GM23338 (cell line): Measurements from ENCODE around the gene CXorf66. TPM values are rescaled to one million over a fixed set of nuclear protein-coding genes. Genes with fewer than 3 reads are reported as not detected.

Experiments
- ATAC-seq: fragments of 200-7000 bp; cut with Tn5 transposase; 3 replicates; pipeline ENCODE4 v1.9.1; 2020
- DNase-seq: peaks from one replicate; pipeline ENCODE4 v3.0.0-alpha.2; 2015; ENCODE audit warnings: low spot score
- H2AFZ ChIP-seq: fragments of 200-600 bp; sonication (generic); 2 replicates; pipeline ENCODE4 v1.8.0; 2016; ENCODE audit warnings: antibody characterized with exemption, mild to moderate bottlenecking, moderate library complexity
- H3F3A ChIP-seq: fragments of 200-600 bp; sonication (generic); replicated peaks from 2 replicates; pipeline ENCODE4 v1.8.0; 2017; ENCODE audit warnings: antibody characterized with exemption, mixed run types, low read depth
- H3K27ac ChIP-seq: fragments of 200-600 bp; sonication (generic); 2 replicates; pipeline ENCODE4 v1.6.1; 2016; ENCODE audit warnings: low read depth
- H3K27me3 ChIP-seq: fragments of 200-600 bp; sonication (generic); 2 replicates; pipeline ENCODE4 v1.8.0; 2016; ENCODE audit warnings: mild to moderate bottlenecking, mixed run types, moderate library complexity; ENCODE audit not compliant: insufficient read depth
- H3K36me3 ChIP-seq: fragments of 200-600 bp; sonication (generic); 2 replicates; pipeline ENCODE4 v1.8.0; 2016; ENCODE audit warnings: mild to moderate bottlenecking; ENCODE audit not compliant: insufficient read depth
- H3K4me1 ChIP-seq: fragments of 200-600 bp; sonication (generic); 2 replicates; pipeline ENCODE4 v1.8.0; 2016; ENCODE audit warnings: mild to moderate bottlenecking, moderate library complexity; ENCODE audit not compliant: insufficient read depth
- H3K4me2 ChIP-seq: fragments of 200-600 bp; sonication (generic); 2 replicates; pipeline ENCODE4 v1.7.1; 2017; ENCODE audit warnings: mixed run types
- H3K4me3 ChIP-seq: fragments of 200-600 bp; sonication (generic); 2 replicates; pipeline ENCODE4 v1.6.1; 2016; ENCODE audit warnings: mixed run types
- H3K79me2 ChIP-seq: fragments of 200-600 bp; sonication (generic); replicated peaks from 2 replicates; pipeline ENCODE4 v1.8.0; 2017; ENCODE audit warnings: mild to moderate bottlenecking; ENCODE audit not compliant: insufficient read depth
- H3K9me2 ChIP-seq: fragments of 200-600 bp; sonication (generic); 2 replicates; pipeline ENCODE4 v1.8.0; 2017; ENCODE audit not compliant: insufficient read depth
- H4K20me1 ChIP-seq: fragments of 200-600 bp; sonication (generic); replicated peaks from 2 replicates; pipeline ENCODE4 v1.8.0; 2017; ENCODE audit warnings: mild to moderate bottlenecking; ENCODE audit not compliant: insufficient read depth
- H3K27ac Mint-ChIP-seq: 2 replicates; pipeline ENCODE4 v1.8.0; 2020; ENCODE audit warnings: inconsistent platforms, mild to moderate bottlenecking, moderate library complexity, mixed read lengths
- H3K27me3 Mint-ChIP-seq: 3 replicates; pipeline ENCODE4 v1.8.0; 2022; ENCODE audit warnings: low read depth, mild to moderate bottlenecking, moderate library complexity, mixed read lengths, inconsistent platforms; ENCODE audit not compliant: insufficient read depth, poor library complexity
- H3K36me3 Mint-ChIP-seq: 3 replicates; pipeline ENCODE4 v1.8.0; 2021; ENCODE audit warnings: low read depth, mild to moderate bottlenecking, inconsistent platforms, moderate library complexity, mixed read lengths
- H3K4me1 Mint-ChIP-seq: 3 replicates; pipeline ENCODE4 v1.8.0; 2020; ENCODE audit warnings: mild to moderate bottlenecking, inconsistent platforms, mixed read lengths
- H3K4me3 Mint-ChIP-seq: 3 replicates; pipeline ENCODE4 v1.8.0; 2021; ENCODE audit warnings: moderate library complexity, mild to moderate bottlenecking, inconsistent platforms, mixed read lengths
- H3K9me3 Mint-ChIP-seq: 3 replicates; pipeline ENCODE4 v1.8.0; 2020; ENCODE audit warnings: moderate library complexity, mild to moderate bottlenecking, inconsistent platforms, mixed read lengths
- CREB1 ChIP-seq: fragments of 250-450 bp; sonication (Bioruptor Pico); IDR thresholded peaks from 2 replicates; pipeline ENCODE4 v1.5.0; 2020; ENCODE audit warnings: low read depth, mild to moderate bottlenecking, moderate library complexity
- CTCF ChIP-seq, 2 experiments: fragments of 200-600 bp in 1 of 2; sonication (generic) in 1 of 2; conservative IDR thresholded peaks; 2 replicates each; pipeline versions ENCODE4 v1.5.1 to v1.6.1; 2016 to 2017; ENCODE audit warnings: antibody characterized with exemption in 2 of 2, low read depth in 2 of 2, mild to moderate bottlenecking in 2 of 2, moderate library complexity in 1 of 2
- ETS1 ChIP-seq: IDR thresholded peaks from 2 replicates; pipeline ENCODE4 v1.6.1; 2016; ENCODE audit warnings: antibody characterized with exemption
- EZH2 ChIP-seq: fragments of 200-600 bp; sonication (generic); IDR thresholded peaks from one replicate; pipeline ENCODE4 v1.8.0; 2017; ENCODE audit warnings: antibody characterized with exemption, mild to moderate bottlenecking, low read depth; ENCODE audit not compliant: unreplicated experiment
- EZH2phosphoT487 ChIP-seq: fragments of 200-600 bp; sonication (generic); IDR thresholded peaks from one replicate; pipeline ENCODE4 v1.8.1; 2018; ENCODE audit warnings: antibody characterized with exemption; ENCODE audit not compliant: unreplicated experiment
- JUNB ChIP-seq: IDR thresholded peaks from one replicate; pipeline ENCODE4 v1.6.1; 2016; ENCODE audit warnings: antibody characterized with exemption; ENCODE audit not compliant: unreplicated experiment
- NANOG ChIP-seq: IDR thresholded peaks from 2 replicates; pipeline ENCODE4 v1.6.1; 2016; ENCODE audit warnings: antibody characterized with exemption, borderline replicate concordance
- POLR2AphosphoS5 ChIP-seq: IDR thresholded peaks from 2 replicates; pipeline ENCODE4 v1.6.1; 2016; ENCODE audit warnings: antibody characterized with exemption, low read depth
- REST ChIP-seq: IDR thresholded peaks from one replicate; pipeline ENCODE4 v1.6.1; 2018; ENCODE audit warnings: antibody characterized with exemption; ENCODE audit not compliant: unreplicated experiment
- STAT1 ChIP-seq: IDR thresholded peaks from one replicate; pipeline ENCODE4 v1.6.1; 2016; ENCODE audit warnings: antibody characterized with exemption; ENCODE audit not compliant: unreplicated experiment
- ZNF114 ChIP-seq: fragments of 250-450 bp; sonication (Bioruptor Pico); IDR thresholded peaks from 2 replicates; pipeline ENCODE4 v1.5.0; 2020; ENCODE audit warnings: mild to moderate bottlenecking, moderate library complexity
- ZNF331 ChIP-seq: fragments of 250-450 bp; sonication (Bioruptor Pico); IDR thresholded peaks from 2 replicates; pipeline ENCODE4 v1.5.0; 2020; ENCODE audit warnings: low read depth, mild to moderate bottlenecking, moderate library complexity
- polyA plus RNA-seq: library from polyadenylated mRNA; unstranded; fragments of >200 nt; fragmentation: Nextera tagmentation; extraction: Ambion mirVana; gene quantifications from 2 replicates; pipeline ENCODE4 v1.2.1, GENCODE V29; 2016
- total RNA-seq: library from RNA; depleted of rRNA; stranded (reverse); fragments of >200 nt; shearing (Covaris generic); gene quantifications from 2 replicates; pipeline ENCODE4 v1.2.3, GENCODE V29; 2014
- TF ChIP-seq, protein P1 (sequence below): fragments of 250-450 bp; sonication (Bioruptor Pico); IDR thresholded peaks from 2 replicates; pipeline ENCODE4 v1.5.0; 2020; ENCODE audit warnings: mild to moderate bottlenecking, moderate library complexity

Gene CXorf66
- total and polyA plus RNA-seq, 2 experiments from 2014 or later, result not detected

- H4K20me1 ChIP-seq, result no peaks in the 10 kb centered on the region
- Mint-ChIP-seq H3K27ac (no peak overlapping the region), H3K4me1 (no peaks in the 10 kb centered on the region), H3K9me3 (no peaks in the 10 kb centered on the region), H3K4me3 (no peak overlapping the region), H3K27me3 (no peaks in the 10 kb centered on the region), H3K36me3 (no peaks in the 10 kb centered on the region)
- no peak overlapping the region for H3K27ac ChIP-seq
- H3K4me3 ChIP-seq, result no peak overlapping the region
- no peak overlapping the region for H2AFZ ChIP-seq
- no peaks in the 10 kb centered on the region for H3K36me3 ChIP-seq
- no peak for ATAC-seq
- no peak for DNase-seq
- H3K4me2 ChIP-seq, result no peak overlapping the region
- H3F3A ChIP-seq, result no peaks in the 10 kb centered on the region
- TF ChIP-seq ZNF331 (no peak), REST (no peak), JUNB (no peak), STAT1 (no peak), EZH2phosphoT487 (no peak), EZH2 (no peak), ZNF114 (no peak), ETS1 (no peak), NANOG (no peak), POLR2AphosphoS5 (no peak), CTCF (conservative IDR thresholded peaks at IDR 0.05; ENCODE audit: low read depth in 2 of 2) (no peak), CREB1 (CRISPR knock-in tag) (no peak)
- TF ChIP-seq, protein P1, sequence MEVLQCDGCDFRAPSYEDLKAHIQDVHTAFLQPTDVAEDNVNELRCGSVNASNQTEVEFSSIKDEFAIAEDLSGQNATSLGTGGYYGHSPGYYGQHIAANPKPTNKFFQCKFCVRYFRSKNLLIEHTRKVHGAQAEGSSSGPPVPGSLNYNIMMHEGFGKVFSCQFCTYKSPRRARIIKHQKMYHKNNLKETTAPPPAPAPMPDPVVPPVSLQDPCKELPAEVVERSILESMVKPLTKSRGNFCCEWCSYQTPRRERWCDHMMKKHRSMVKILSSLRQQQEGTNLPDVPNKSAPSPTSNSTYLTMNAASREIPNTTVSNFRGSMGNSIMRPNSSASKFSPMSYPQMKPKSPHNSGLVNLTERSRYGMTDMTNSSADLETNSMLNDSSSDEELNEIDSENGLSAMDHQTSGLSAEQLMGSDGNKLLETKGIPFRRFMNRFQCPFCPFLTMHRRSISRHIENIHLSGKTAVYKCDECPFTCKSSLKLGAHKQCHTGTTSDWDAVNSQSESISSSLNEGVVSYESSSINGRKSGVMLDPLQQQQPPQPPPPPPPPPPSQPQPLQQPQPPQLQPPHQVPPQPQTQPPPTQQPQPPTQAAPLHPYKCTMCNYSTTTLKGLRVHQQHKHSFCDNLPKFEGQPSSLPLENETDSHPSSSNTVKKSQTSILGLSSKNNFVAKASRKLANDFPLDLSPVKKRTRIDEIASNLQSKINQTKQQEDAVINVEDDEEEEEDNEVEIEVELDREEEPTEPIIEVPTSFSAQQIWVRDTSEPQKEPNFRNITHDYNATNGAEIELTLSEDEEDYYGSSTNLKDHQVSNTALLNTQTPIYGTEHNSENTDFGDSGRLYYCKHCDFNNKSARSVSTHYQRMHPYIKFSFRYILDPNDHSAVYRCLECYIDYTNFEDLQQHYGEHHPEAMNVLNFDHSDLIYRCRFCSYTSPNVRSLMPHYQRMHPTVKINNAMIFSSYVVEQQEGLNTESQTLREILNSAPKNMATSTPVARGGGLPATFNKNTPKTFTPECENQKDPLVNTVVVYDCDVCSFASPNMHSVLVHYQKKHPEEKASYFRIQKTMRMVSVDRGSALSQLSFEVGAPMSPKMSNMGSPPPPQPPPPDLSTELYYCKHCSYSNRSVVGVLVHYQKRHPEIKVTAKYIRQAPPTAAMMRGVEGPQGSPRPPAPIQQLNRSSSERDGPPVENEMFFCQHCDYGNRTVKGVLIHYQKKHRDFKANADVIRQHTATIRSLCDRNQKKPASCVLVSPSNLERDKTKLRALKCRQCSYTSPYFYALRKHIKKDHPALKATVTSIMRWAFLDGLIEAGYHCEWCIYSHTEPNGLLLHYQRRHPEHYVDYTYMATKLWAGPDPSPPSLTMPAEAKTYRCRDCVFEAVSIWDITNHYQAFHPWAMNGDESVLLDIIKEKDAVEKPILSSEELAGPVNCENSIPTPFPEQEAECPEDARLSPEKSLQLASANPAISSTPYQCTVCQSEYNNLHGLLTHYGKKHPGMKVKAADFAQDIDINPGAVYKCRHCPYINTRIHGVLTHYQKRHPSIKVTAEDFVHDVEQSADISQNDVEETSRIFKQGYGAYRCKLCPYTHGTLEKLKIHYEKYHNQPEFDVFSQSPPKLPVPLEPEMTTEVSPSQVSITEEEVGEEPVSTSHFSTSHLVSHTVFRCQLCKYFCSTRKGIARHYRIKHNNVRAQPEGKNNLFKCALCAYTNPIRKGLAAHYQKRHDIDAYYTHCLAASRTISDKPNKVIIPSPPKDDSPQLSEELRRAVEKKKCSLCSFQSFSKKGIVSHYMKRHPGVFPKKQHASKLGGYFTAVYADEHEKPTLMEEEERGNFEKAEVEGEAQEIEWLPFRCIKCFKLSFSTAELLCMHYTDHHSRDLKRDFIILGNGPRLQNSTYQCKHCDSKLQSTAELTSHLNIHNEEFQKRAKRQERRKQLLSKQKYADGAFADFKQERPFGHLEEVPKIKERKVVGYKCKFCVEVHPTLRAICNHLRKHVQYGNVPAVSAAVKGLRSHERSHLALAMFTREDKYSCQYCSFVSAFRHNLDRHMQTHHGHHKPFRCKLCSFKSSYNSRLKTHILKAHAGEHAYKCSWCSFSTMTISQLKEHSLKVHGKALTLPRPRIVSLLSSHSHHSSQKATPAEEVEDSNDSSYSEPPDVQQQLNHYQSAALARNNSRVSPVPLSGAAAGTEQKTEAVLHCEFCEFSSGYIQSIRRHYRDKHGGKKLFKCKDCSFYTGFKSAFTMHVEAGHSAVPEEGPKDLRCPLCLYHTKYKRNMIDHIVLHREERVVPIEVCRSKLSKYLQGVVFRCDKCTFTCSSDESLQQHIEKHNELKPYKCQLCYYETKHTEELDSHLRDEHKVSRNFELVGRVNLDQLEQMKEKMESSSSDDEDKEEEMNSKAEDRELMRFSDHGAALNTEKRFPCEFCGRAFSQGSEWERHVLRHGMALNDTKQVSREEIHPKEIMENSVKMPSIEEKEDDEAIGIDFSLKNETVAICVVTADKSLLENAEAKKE (CRISPR knock-in tag), result no peak
- H3K4me1 ChIP-seq, result no peaks in the 10 kb centered on the region
- H3K79me2 ChIP-seq, result no peaks in the 10 kb centered on the region
- H3K27me3 ChIP-seq, result no peaks in the 10 kb centered on the region
- H3K9me2 ChIP-seq, result no peaks in the 10 kb centered on the region
Measured at GRCh38 chrX:139982856-139983255, 17.5 kb upstream of the CXorf66 start.
